ENCODE results near the gene HEXB.
"Not testable (repeated sequence)": the region's sequence is repeated elsewhere in the genome, so short reads cannot be mapped to it uniquely, and the experiment has no call there.

The HEXB gene

GRCh38 chr5:74667396-74667795 is 17.6 kb upstream of the HEXB start:
- no peak for TF ChIP-seq CTCF (conservative IDR thresholded peaks at IDR 0.05; ENCODE audit: low read depth, low read length)
- peak; percentile 77 for DNase-seq (ENCODE audit: low read depth)
- no peak overlapping the region for H3K4me3 ChIP-seq (ENCODE audit: low read depth, low read length)

- no peak overlapping the region for H3K4me3 ChIP-seq (ENCODE audit: low read depth, low read length)
- no peak for TF ChIP-seq CTCF (conservative IDR thresholded peaks at IDR 0.05; ENCODE audit: low read depth, low read length)
- no peak for DNase-seq (ENCODE audit: low read depth)
These were observed 15.2 kb upstream of the HEXB start for GRCh38 chr5:74669821-74670220.

GRCh38 chr5:74670396-74671038 is 14.5 kb upstream of the HEXB start:
- no peak for TF ChIP-seq CTCF (conservative IDR thresholded peaks at IDR 0.05; ENCODE audit: low read depth, low read length)
- DNase-seq (ENCODE audit: low read depth): no peak
- H3K4me3 ChIP-seq (ENCODE audit: low read depth, low read length): no peak overlapping the region

GRCh38 chr5:74672215-74672877 is 12.7 kb upstream of the HEXB start:
- no peak overlapping the region for H3K4me3 ChIP-seq (ENCODE audit: low read depth, low read length)
- no peak for TF ChIP-seq CTCF (conservative IDR thresholded peaks at IDR 0.05; ENCODE audit: low read depth, low read length)
- DNase-seq (ENCODE audit: low read depth): no peak

GRCh38 chr5:74673011-74673790 is 11.8 kb upstream of the HEXB start:
- peak; percentile 55 for TF ChIP-seq CTCF (conservative IDR thresholded peaks at IDR 0.05; ENCODE audit: low read depth, low read length)
- peak; percentile 80 for DNase-seq (ENCODE audit: low read depth)
- H3K4me3 ChIP-seq (ENCODE audit: low read depth, low read length): peak overlapping the region; percentile 45

GRCh38 chr5:74676466-74676865 is 8.6 kb upstream of the HEXB start:
- not testable (repeated sequence) for H3K4me3 ChIP-seq (ENCODE audit: low read depth, low read length); DNase-seq (ENCODE audit: low read depth)

- DNase-seq (ENCODE audit: low read depth); H3K4me3 ChIP-seq (ENCODE audit: low read depth, low read length): not testable (repeated sequence)
These were observed 6.9 kb upstream of the HEXB start for GRCh38 chr5:74678123-74678522.

- H3K4me3 ChIP-seq (ENCODE audit: low read depth, low read length); DNase-seq (ENCODE audit: low read depth): not testable (repeated sequence)
These were observed 5.7 kb upstream of the HEXB start for GRCh38 chr5:74679300-74679699.
